GM19372 (cell line): ENCODE results near the gene CUL9.

ENCODE experiments used
- ATAC-seq: cut with Tn5 transposase; IDR thresholded peaks from one replicate; pipeline ENCODE4 v1.9.1; 2021; ENCODE audit warnings: mild to moderate bottlenecking, low read depth, moderate library complexity; ENCODE audit not compliant: unreplicated experiment

The CUL9 gene

GRCh38 chr6:43269273-43270007 is 87.4 kb downstream of the CUL9 start:
- no peak for ATAC-seq

GRCh38 chr6:43271103-43271815 is 89.3 kb downstream of the CUL9 start:
- no peak for ATAC-seq

DNA sequence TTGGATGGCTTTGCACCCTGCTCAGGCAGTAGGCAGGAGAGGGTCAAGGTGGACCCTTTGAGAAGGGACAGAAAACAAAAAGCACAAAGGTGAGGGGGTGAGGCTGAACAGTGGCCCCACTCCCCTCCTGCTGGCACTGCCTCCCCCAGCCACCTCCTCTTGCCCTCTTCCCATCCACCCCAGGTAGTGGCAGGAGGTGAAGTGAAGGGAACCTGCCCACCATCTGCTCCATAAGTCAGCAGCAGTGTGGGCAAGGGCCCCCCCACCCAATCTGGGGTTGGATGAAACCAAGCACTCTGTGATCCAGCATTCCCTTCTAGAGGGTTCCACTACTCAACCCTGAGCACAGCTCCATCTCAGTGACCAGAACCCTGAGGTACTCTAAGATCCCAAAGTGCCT is 89.9 kb downstream of the CUL9 start:
- no peak for ATAC-seq

- ATAC-seq: no peak
Observed at GRCh38 chr6:43273707-43274106, 91.7 kb downstream of the CUL9 start.
